SK-N-MC (cell line): Measurements from ENCODE around the gene TNIP1.

Experiments used
- EZH2 ChIP-seq: fragments of 200-600 bp; sonication (generic); IDR thresholded peaks from one replicate; pipeline ENCODE4 v1.6.1; 2017; ENCODE audit warnings: antibody characterized with exemption
- POLR2AphosphoS5 ChIP-seq: IDR thresholded peaks from 2 replicates; pipeline ENCODE4 v1.6.1; 2012; ENCODE audit warnings: mild to moderate bottlenecking, low read depth, low read length, borderline replicate concordance

DNA sequence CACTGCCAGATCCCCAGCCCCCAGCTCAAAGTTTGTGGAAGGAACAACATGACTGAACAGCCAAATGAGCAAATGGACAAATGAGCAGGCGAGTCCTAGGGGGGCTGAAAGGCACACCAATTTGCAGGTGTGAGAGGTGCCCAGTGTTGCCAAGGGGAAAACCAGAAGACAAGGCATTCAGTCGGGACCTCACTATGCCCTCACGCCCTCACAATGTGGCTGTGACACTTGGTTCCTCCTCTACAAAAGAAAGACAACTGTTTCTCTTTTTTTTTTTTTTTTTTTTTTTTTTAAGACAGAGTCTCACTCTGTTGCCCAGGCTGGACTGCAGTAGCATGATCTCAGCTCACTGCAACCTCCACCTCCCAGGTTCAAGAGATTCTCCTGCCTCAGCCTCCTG, 28.0 kb downstream of the TNIP1 start:
- no peak for TF ChIP-seq POLR2AphosphoS5
- no peak for TF ChIP-seq EZH2
